MM.1S (cell line): ENCODE data around the gene GFRA1.
A peak's percentile ranks its signal among the peaks of the same experiment; 100 is the strongest.

ENCODE experiments used
- DNase-seq: peaks from one replicate; pipeline ENCODE4 v3.0.0-alpha.2; 2015
- H2AFZ ChIP-seq: fragments of 300-600 bp; sonication (generic); 2 replicates; pipeline ENCODE4 v1.6.0; 2016; ENCODE audit warnings: antibody characterized with exemption, low read length
- H3F3A ChIP-seq: fragments of 300-600 bp; sonication (generic); 2 replicates; pipeline ENCODE4 v1.6.1; 2016; ENCODE audit warnings: mild to moderate bottlenecking, antibody characterized with exemption, low read length, moderate library complexity, mixed read lengths; ENCODE audit not compliant: insufficient read depth
- H3K27ac ChIP-seq: fragments of 300-600 bp; sonication (generic); 2 replicates; pipeline ENCODE4 v1.5.1; 2016; ENCODE audit warnings: mild to moderate bottlenecking, low read length
- H3K27me3 ChIP-seq: fragments of 300-600 bp; sonication (generic); replicated peaks from 2 replicates; pipeline ENCODE4 v1.6.0; 2016; ENCODE audit warnings: low read length; ENCODE audit not compliant: insufficient read depth
- H3K36me3 ChIP-seq: fragments of 300-600 bp; sonication (generic); replicated peaks from 2 replicates; pipeline ENCODE4 v1.6.1; 2016; ENCODE audit warnings: mild to moderate bottlenecking, low read length, mixed read lengths; ENCODE audit not compliant: insufficient read depth
- H3K4me1 ChIP-seq: fragments of 300-600 bp; sonication (generic); 2 replicates; pipeline ENCODE4 v1.6.1; 2016; ENCODE audit warnings: low read length, mixed read lengths
- H3K4me2 ChIP-seq: fragments of 300-600 bp; sonication (generic); 2 replicates; pipeline ENCODE4 v1.6.0; 2016; ENCODE audit warnings: low read depth, low read length
- H3K4me3 ChIP-seq: fragments of 300-600 bp; sonication (generic); 2 replicates; pipeline ENCODE4 v1.5.1; 2016; ENCODE audit warnings: low read length, mixed read lengths
- H3K79me2 ChIP-seq: fragments of 300-600 bp; sonication (generic); 2 replicates; pipeline ENCODE4 v1.6.1; 2016; ENCODE audit warnings: mixed run types, low read length, mixed read lengths
- H3K9ac ChIP-seq: fragments of 300-600 bp; sonication (generic); 2 replicates; pipeline ENCODE4 v1.6.1; 2016; ENCODE audit warnings: low read length, mixed read lengths
- H3K9me2 ChIP-seq: fragments of 300-600 bp; sonication (generic); replicated peaks from 2 replicates; pipeline ENCODE4 v1.6.1; 2016; ENCODE audit warnings: mild to moderate bottlenecking, low read length, mixed read lengths; ENCODE audit not compliant: insufficient read depth
- H3K9me3 ChIP-seq: fragments of 300-600 bp; sonication (generic); replicated peaks from 2 replicates; pipeline ENCODE4 v1.6.1; 2016; ENCODE audit warnings: mild to moderate bottlenecking, low read length, mixed read lengths; ENCODE audit not compliant: insufficient read depth
- H4K20me1 ChIP-seq: fragments of 300-600 bp; sonication (generic); 2 replicates; pipeline ENCODE4 v1.6.1; 2016; ENCODE audit warnings: mild to moderate bottlenecking, low read length, moderate library complexity, mixed read lengths; ENCODE audit not compliant: insufficient read depth
- EZH2 ChIP-seq: fragments of 300-600 bp; sonication (generic); optimal IDR thresholded peaks from 2 replicates; pipeline ENCODE3; 2017; ENCODE audit warnings: low read depth, mild to moderate bottlenecking, antibody characterized with exemption, low read length, mixed read lengths
- EZH2phosphoT487 ChIP-seq: fragments of 300-600 bp; sonication (generic); IDR thresholded peaks from 2 replicates; pipeline ENCODE4 v1.6.1; 2018; ENCODE audit warnings: antibody characterized with exemption, low read length
- TF ChIP-seq, protein P1 (sequence below): fragments of 300-600 bp; sonication (generic); IDR thresholded peaks from 2 replicates; pipeline ENCODE4 v1.5.1; 2016; ENCODE audit warnings: antibody characterized with exemption, low read length, mixed read lengths

Gene GFRA1, protein sequence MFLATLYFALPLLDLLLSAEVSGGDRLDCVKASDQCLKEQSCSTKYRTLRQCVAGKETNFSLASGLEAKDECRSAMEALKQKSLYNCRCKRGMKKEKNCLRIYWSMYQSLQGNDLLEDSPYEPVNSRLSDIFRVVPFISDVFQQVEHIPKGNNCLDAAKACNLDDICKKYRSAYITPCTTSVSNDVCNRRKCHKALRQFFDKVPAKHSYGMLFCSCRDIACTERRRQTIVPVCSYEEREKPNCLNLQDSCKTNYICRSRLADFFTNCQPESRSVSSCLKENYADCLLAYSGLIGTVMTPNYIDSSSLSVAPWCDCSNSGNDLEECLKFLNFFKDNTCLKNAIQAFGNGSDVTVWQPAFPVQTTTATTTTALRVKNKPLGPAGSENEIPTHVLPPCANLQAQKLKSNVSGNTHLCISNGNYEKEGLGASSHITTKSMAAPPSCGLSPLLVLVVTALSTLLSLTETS

DNA sequence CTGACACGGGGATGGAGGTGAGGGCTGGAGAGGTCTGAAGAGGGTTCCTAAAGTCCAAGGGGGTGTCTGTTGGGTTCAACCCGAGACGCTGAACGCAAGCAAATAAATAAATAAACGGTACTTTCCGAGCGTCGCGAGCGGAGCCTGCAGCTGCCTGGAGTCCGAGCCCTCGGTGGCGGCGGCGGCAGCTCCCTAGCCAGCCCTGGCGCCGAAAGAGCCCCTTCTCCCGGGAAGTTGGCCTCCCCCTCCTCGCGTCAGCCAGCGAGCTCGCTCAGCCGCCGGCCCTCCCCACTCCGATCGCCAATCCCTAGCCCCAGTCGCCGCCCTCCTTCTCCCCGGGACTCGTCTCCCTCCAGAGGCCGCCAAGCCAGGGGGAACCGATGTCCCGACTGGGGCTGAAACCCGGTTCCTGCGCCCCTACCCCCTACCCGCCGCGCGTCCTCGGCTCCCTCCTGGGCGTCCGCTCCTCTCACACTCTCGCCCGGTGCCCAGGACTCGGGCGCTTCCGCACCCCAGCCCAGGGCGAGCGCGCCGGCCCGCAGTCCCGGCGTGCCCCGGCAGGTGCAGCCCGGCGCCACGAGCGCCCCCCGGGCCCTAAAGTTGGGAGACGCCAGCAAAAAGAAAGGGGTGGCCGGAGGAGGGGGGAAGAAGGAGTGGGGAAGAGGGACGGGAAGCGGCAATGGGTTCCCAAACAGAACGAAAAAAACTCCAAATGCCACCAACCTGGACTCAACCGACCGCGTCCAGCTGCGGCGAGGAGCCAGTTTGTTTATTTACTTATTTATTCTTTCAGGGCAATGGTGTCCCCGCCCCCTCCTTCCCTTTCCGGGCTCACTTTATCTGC, at the start of gene GFRA1:
TSS of gene GFRA1 (minus strand) at position 767 of the 844 bp plus-strand sequence. CDS start 1,177 bp downstream, outside the sequence.
- Histone ChIP-seq H3K4me2 (peak within 1 kb of the TSS; percentile 80), H3K79me2 (no peaks in the 10 kb centered on the region), H2AFZ (peak within 1 kb of the TSS; percentile 82), H3K27ac (no peak within 1 kb of the TSS; the same call in 1 of the 2 replicates), H3K9me2 (no peaks in the 10 kb centered on the region), H3K4me3 (peak within 1 kb of the TSS; percentile 74), H3K27me3 (0 out of 2 replicates have a peak, but pooled peaks cover 3% of the 10 kb centered on the region), H3K4me1 (no peaks in the 10 kb centered on the region), H4K20me1 (no peaks in the 10 kb centered on the region), H3F3A (no peaks in the 10 kb centered on the region), H3K9ac (peak within 1 kb of the TSS; percentile 60; the same call in 1 of the 2 replicates), H3K9me3 (no peaks in the 10 kb centered on the region), H3K36me3 (no peaks in the 10 kb centered on the region)
- TF ChIP-seq, protein P1, sequence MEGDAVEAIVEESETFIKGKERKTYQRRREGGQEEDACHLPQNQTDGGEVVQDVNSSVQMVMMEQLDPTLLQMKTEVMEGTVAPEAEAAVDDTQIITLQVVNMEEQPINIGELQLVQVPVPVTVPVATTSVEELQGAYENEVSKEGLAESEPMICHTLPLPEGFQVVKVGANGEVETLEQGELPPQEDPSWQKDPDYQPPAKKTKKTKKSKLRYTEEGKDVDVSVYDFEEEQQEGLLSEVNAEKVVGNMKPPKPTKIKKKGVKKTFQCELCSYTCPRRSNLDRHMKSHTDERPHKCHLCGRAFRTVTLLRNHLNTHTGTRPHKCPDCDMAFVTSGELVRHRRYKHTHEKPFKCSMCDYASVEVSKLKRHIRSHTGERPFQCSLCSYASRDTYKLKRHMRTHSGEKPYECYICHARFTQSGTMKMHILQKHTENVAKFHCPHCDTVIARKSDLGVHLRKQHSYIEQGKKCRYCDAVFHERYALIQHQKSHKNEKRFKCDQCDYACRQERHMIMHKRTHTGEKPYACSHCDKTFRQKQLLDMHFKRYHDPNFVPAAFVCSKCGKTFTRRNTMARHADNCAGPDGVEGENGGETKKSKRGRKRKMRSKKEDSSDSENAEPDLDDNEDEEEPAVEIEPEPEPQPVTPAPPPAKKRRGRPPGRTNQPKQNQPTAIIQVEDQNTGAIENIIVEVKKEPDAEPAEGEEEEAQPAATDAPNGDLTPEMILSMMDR, result peak; percentile 36
- no peak for TF ChIP-seq EZH2phosphoT487
- DNase-seq, result peak; percentile 53

DNA sequence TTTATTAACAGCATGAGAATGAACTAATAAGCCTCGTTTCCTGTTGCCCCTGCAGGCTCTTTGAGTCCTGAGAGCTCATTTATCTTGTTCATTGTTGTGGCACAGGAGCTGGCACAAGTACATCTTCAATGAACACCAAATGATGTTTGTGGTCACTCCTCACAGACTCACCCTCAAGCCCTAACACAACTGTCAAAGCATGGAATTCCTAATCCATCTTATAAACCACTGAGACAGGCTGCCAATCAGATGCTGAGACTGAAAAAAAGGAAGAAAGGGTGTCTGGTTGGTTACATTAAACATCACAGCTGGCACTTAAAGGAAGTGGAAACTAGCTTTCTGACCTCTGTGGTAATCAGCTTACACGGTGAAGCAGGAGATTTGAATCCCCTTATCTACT, 43.5 kb upstream of the GFRA1 start:
- no peaks in the 10 kb centered on the region for H3K36me3 ChIP-seq
- no peaks in the 10 kb centered on the region for H4K20me1 ChIP-seq
- H3K27me3 ChIP-seq, result no peaks in the 10 kb centered on the region
- no peaks in the 10 kb centered on the region for H3K9me2 ChIP-seq
- no peaks in the 10 kb centered on the region for H3K9me3 ChIP-seq
- H2AFZ ChIP-seq, result peak overlapping the region; percentile 27; the same call in 1 of the 2 replicates
- peaks cover 20% of the 10 kb centered on the region for H3K4me1 ChIP-seq
- peak; percentile 71 for DNase-seq
- no peak overlapping the region for H3K9ac ChIP-seq
- TF ChIP-seq EZH2phosphoT487 (no peak), EZH2 (no peak)
- TF ChIP-seq, protein P1, result no peak
- peak overlapping the region; percentile 42; the same call in 1 of the 2 replicates for H3K27ac ChIP-seq
- H3K4me2 ChIP-seq, result peak overlapping the region; percentile 24
- H3K4me3 ChIP-seq, result peak overlapping the region; percentile 9; the same call in 1 of the 2 replicates
- H3K79me2 ChIP-seq, result no peaks in the 10 kb centered on the region
- H3F3A ChIP-seq, result peaks cover 5% of the 10 kb centered on the region; the same call in 1 of the 2 replicates

DNA sequence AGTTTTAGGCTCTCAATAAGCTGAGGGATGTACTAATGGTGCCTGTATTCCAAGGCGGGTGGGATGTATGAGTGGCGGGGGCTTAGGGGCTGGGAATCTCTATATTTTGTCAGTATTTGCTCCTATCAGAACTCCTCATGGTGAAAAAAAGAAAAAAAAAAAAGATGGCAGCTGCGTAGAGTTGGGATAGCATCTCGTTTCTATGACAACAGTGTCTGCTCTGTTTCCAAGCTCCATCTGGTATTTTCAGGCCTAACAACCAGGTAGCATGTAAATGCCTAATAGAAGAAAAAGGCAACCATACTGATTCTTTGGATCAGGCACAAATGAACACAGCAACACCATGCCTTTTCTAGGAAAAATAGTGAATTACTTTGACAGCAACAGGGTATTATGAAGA, 39.5 kb upstream of the GFRA1 start:
- Histone ChIP-seq H3F3A (peaks cover 5% of the 10 kb centered on the region; the same call in 1 of the 2 replicates), H3K4me3 (no peak overlapping the region), H3K36me3 (no peaks in the 10 kb centered on the region), H3K9me3 (no peaks in the 10 kb centered on the region), H4K20me1 (no peaks in the 10 kb centered on the region), H3K27me3 (no peaks in the 10 kb centered on the region), H3K4me2 (no peak overlapping the region), H3K9me2 (no peaks in the 10 kb centered on the region), H3K79me2 (no peaks in the 10 kb centered on the region), H3K9ac (no peak overlapping the region), H3K4me1 (peaks cover 20% of the 10 kb centered on the region), H3K27ac (no peak overlapping the region), H2AFZ (no peak overlapping the region)
- no peak for DNase-seq
- TF ChIP-seq EZH2phosphoT487 (no peak), EZH2 (no peak)
- TF ChIP-seq, protein P1, result no peak
